ENCODE results near the gene ITPR1.

The ITPR1 gene

DNA sequence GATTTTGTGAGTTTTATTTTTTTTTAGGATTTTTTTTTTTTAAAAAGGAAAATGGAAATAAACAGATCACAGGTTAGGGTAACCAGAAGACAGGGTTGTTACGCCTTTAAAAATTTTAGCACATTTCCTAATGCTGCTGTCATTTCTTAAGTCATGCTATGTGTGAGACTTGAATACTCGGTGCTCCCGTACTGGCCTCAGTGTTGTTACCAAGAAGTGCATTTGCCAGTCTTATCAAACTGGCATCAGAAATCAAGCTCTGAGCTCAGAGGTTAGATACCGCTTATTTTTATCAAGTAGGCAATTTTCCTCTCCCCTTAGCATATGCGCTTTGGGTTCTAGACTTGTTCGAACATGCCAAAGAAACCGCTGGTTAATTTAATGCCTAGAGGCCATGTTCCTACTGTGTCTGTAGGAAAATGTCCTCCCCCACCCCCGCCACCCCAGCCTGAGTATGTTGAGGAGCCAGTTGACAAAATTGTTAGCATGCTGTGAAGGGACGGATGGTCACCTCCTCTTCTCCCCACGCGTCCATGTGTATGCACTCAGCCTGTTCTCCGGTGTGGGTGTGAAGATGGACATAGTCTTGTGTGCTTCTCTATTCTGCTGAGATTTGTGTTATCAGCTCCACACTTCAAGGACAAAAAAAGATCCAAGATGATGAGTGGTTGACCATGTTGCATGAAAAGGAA is 88.9 kb downstream of the ITPR1 start:
- H3K36me3 ChIP-seq (replicated peaks), result no peaks in the 10 kb centered on the region
- H3K27ac ChIP-seq, result no peak overlapping the region
- no peak for TF ChIP-seq CTCF (IDR thresholded peaks at IDR 0.05; ENCODE audit: low read depth, low read length, missing control alignments)
- in situ Hi-C loops (cut with HindIII; ENCODE audit: low pct_ligation_motif_present, low sequenced_read_pairs), result no loop called here
- no peaks in the 10 kb centered on the region for H3K27me3 ChIP-seq (replicated peaks)
- DNase-seq, result no peak
- H3K4me3 ChIP-seq (ENCODE audit: low read depth, low read length), result no peak overlapping the region

GRCh38 chr3:4582624-4583023 is 89.5 kb downstream of the ITPR1 start:
- Histone ChIP-seq H3K36me3 (replicated peaks) (no peaks in the 10 kb centered on the region), H3K4me3 (ENCODE audit: low read depth, low read length) (no peak overlapping the region), H3K27me3 (replicated peaks) (no peaks in the 10 kb centered on the region), H3K27ac (no peak overlapping the region)
- no peak for TF ChIP-seq CTCF (IDR thresholded peaks at IDR 0.05; ENCODE audit: low read depth, low read length, missing control alignments)
- in situ Hi-C loops (cut with HindIII; ENCODE audit: low pct_ligation_motif_present, low sequenced_read_pairs), result no loop called here
- DNase-seq, result peak; percentile 28

DNA sequence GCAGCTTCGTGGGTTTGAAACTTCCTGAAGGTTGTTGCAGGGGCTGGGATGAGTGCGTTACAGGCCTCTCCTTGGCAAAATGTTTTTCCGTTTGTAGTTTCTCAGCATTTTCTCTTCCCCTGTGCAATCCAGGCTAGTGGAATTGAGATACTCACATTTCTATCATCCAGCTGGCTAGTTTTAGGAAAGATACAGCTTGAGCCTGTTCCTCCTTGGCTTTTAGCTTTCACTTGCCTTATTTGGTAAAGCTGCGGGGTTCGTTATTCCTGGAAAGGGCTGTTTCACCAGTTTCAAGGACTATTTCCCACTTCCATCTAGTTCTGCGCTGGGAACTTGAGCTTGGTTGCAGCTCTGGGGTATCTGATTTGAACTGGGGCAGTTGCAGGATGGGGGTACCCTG is 90.3 kb downstream of the ITPR1 start:
- H3K36me3 ChIP-seq (replicated peaks), result no peaks in the 10 kb centered on the region
- no peak overlapping the region for H3K4me3 ChIP-seq (ENCODE audit: low read depth, low read length)
- DNase-seq, result no peak
- no peak for TF ChIP-seq CTCF (IDR thresholded peaks at IDR 0.05; ENCODE audit: low read depth, low read length, missing control alignments)
- H3K27ac ChIP-seq, result no peak overlapping the region
- H3K27me3 ChIP-seq (replicated peaks), result no peaks in the 10 kb centered on the region
- in situ Hi-C loops (cut with HindIII; ENCODE audit: low pct_ligation_motif_present, low sequenced_read_pairs), result no loop called here

- TF ChIP-seq CTCF (IDR thresholded peaks at IDR 0.05; ENCODE audit: low read depth, low read length, missing control alignments), result peak; percentile 22
- Histone ChIP-seq H3K27me3 (replicated peaks) (no peaks in the 10 kb centered on the region), H3K4me3 (ENCODE audit: low read depth, low read length) (peak overlapping the region; percentile 26), H3K27ac (no peak overlapping the region), H3K36me3 (replicated peaks) (no peaks in the 10 kb centered on the region)
- in situ Hi-C loops (cut with HindIII; ENCODE audit: low pct_ligation_motif_present, low sequenced_read_pairs), result no loop called here
- peak; percentile 25 for DNase-seq
Measured at GRCh38 chr3:4584456-4585249, 91.5 kb downstream of the ITPR1 start.

DNA sequence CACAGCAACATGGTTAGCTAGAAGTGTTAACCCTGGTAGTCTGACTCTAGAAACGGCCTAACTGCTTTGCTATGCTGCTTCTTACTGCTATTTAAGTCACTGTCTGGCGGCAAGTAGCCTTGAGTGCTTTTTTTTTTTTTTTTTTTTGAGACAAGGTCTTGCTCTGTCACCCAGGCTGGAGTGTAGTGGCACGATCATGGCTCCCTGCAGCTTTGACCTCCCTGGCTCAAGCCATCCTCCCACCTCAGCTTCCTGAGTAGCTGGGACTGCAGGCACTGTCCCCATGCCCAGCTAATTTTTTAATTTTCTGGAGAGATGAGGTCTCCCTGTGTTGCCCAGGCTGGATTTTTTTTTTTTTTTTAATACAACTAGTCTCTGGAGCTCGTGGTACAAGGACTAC is 93.2 kb downstream of the ITPR1 start:
- TF ChIP-seq CTCF (IDR thresholded peaks at IDR 0.05; ENCODE audit: low read depth, low read length, missing control alignments), result no peak
- in situ Hi-C loops (cut with HindIII; ENCODE audit: low pct_ligation_motif_present, low sequenced_read_pairs), result no loop called here
- no peaks in the 10 kb centered on the region for H3K36me3 ChIP-seq (replicated peaks)
- no peak overlapping the region for H3K27ac ChIP-seq
- H3K4me3 ChIP-seq (ENCODE audit: low read depth, low read length), result no peak overlapping the region
- no peak for DNase-seq
- no peaks in the 10 kb centered on the region for H3K27me3 ChIP-seq (replicated peaks)
